ENCODE measurements around the gene ZMYM4.

The ZMYM4 gene

GRCh38 chr1:35390600-35391494 lies 122.3 kb downstream of the ZMYM4 start:
- no peak overlapping the region for H3K4me3 ChIP-seq (ENCODE audit: low read depth, low read length)
- DNase-seq (ENCODE audit: low read depth) = no peak
- TF ChIP-seq CTCF (IDR thresholded peaks at IDR 0.05; ENCODE audit: low read depth, low read length, missing control alignments) = no peak

- TF ChIP-seq CTCF (IDR thresholded peaks at IDR 0.05; ENCODE audit: low read depth, low read length, missing control alignments) = no peak
- DNase-seq (ENCODE audit: low read depth) = no peak
- no peak overlapping the region for H3K4me3 ChIP-seq (ENCODE audit: low read depth, low read length)
Measured at GRCh38 chr1:35394386-35394785, 125.9 kb downstream of the ZMYM4 start.

GRCh38 chr1:35398739-35399138 lies 130.2 kb downstream of the ZMYM4 start:
- no peak overlapping the region for H3K4me3 ChIP-seq (ENCODE audit: low read depth, low read length)
- DNase-seq (ENCODE audit: low read depth) = no peak
- TF ChIP-seq CTCF (IDR thresholded peaks at IDR 0.05; ENCODE audit: low read depth, low read length, missing control alignments) = no peak

GRCh38 chr1:35401049-35401448 lies 132.5 kb downstream of the ZMYM4 start:
- TF ChIP-seq CTCF (IDR thresholded peaks at IDR 0.05; ENCODE audit: low read depth, low read length, missing control alignments) = no peak
- no peak for DNase-seq (ENCODE audit: low read depth)
- no peak overlapping the region for H3K4me3 ChIP-seq (ENCODE audit: low read depth, low read length)

GRCh38 chr1:35406103-35406502 lies 137.6 kb downstream of the ZMYM4 start:
- TF ChIP-seq CTCF (IDR thresholded peaks at IDR 0.05; ENCODE audit: low read depth, low read length, missing control alignments) = no peak
- no peak for DNase-seq (ENCODE audit: low read depth)
- H3K4me3 ChIP-seq (ENCODE audit: low read depth, low read length) = no peak overlapping the region

GRCh38 chr1:35407743-35408142 lies 139.2 kb downstream of the ZMYM4 start:
- TF ChIP-seq CTCF (IDR thresholded peaks at IDR 0.05; ENCODE audit: low read depth, low read length, missing control alignments) = no peak
- H3K4me3 ChIP-seq (ENCODE audit: low read depth, low read length) = no peak overlapping the region
- DNase-seq (ENCODE audit: low read depth) = no peak

- DNase-seq (ENCODE audit: low read depth) = no peak
- no peak for TF ChIP-seq CTCF (IDR thresholded peaks at IDR 0.05; ENCODE audit: low read depth, low read length, missing control alignments)
- no peak overlapping the region for H3K4me3 ChIP-seq (ENCODE audit: low read depth, low read length)
Measured at GRCh38 chr1:35408925-35409324, 140.4 kb downstream of the ZMYM4 start.
